ENCODE measurements around the gene ZNF622.
"Not testable (repeated sequence)": the region's sequence is repeated elsewhere in the genome, so short reads cannot be mapped to it uniquely, and the experiment has no call there.

ZNF622 gene

DNA sequence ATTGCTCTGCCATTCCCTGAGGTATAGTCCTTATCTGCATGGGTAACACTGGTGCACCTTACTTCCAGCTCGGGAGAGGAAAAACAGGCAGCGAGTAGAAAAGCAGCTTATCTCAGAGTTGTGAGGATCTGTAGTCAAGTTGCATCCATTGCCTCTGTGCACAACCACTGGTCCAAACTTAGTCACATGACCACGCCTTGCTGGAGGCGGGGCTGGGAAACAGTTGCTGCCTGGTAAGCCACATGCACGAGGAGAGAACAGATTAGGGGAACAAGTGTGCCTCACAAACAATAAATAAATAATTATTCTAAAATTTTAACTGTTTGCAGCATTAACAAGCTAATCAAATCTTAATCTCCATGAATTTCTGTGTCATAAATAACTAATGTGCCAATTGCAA, 18.6 kb downstream of the ZNF622 start:
- peaks cover 31 to 47% of the 10 kb centered on the region in 2 donors for H3K36me3 ChIP-seq (ENCODE audit: control insufficient read depth in 1 of 2, insufficient read depth in 2 of 2, low read length in 2 of 2)
- no peaks in the 10 kb centered on the region for H3K9me3 ChIP-seq (ENCODE audit: control insufficient read depth in 1 of 2, low read length in 2 of 2)
- H3K4me1 ChIP-seq (ENCODE audit: control insufficient read depth in 1 of 2, insufficient read depth in 2 of 2, low read length in 2 of 2) = no peaks in the 10 kb centered on the region
- no peak overlapping the region for H3K4me3 ChIP-seq (ENCODE audit: low read depth in 1 of 2, low read length in 2 of 2)
- no peaks in the 10 kb centered on the region for H3K27me3 ChIP-seq (ENCODE audit: control insufficient read depth in 1 of 2, insufficient read depth in 2 of 2, low read length in 2 of 2)
- no peak overlapping the region for H3K9ac ChIP-seq (ENCODE audit: low read depth in 1 of 2, low read length in 2 of 2)
- no peak overlapping the region for H3K27ac ChIP-seq (ENCODE audit: low read depth, low read length)

DNA sequence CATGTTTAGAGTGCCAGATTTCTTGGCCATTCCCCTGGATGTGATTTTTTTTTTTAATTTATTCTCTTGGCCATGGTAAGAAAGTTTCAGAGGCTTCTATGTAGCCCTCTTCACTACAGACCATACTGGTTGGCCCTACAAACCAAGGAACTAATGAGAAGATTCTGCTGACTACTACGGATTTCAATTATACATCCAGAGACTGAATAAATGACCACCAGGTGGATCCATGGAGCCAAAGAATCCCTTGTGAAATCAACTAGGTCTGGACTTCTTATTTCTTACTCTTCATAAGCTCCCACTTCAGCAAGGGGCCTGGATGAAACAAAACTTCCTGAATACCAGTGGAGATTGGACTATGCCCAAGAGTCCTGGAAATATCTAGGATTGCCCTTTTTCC, 27.6 kb downstream of the ZNF622 start:
- H3K9me3 ChIP-seq (ENCODE audit: control insufficient read depth in 1 of 2, low read length in 2 of 2) = no peaks in the 10 kb centered on the region
- H3K27me3 ChIP-seq (ENCODE audit: control insufficient read depth in 1 of 2, insufficient read depth in 2 of 2, low read length in 2 of 2) = no peaks in the 10 kb centered on the region
- H3K4me3 ChIP-seq (ENCODE audit: low read depth in 1 of 2, low read length in 2 of 2) = no peak overlapping the region
- no peaks in the 10 kb centered on the region for H3K36me3 ChIP-seq (ENCODE audit: control insufficient read depth in 1 of 2, insufficient read depth in 2 of 2, low read length in 2 of 2)
- H3K4me1 ChIP-seq (ENCODE audit: control insufficient read depth in 1 of 2, insufficient read depth in 2 of 2, low read length in 2 of 2) = no peaks in the 10 kb centered on the region
- no peak overlapping the region for H3K27ac ChIP-seq (ENCODE audit: low read depth, low read length)
- H3K9ac ChIP-seq (ENCODE audit: low read depth in 1 of 2, low read length in 2 of 2) = no peak overlapping the region

DNA sequence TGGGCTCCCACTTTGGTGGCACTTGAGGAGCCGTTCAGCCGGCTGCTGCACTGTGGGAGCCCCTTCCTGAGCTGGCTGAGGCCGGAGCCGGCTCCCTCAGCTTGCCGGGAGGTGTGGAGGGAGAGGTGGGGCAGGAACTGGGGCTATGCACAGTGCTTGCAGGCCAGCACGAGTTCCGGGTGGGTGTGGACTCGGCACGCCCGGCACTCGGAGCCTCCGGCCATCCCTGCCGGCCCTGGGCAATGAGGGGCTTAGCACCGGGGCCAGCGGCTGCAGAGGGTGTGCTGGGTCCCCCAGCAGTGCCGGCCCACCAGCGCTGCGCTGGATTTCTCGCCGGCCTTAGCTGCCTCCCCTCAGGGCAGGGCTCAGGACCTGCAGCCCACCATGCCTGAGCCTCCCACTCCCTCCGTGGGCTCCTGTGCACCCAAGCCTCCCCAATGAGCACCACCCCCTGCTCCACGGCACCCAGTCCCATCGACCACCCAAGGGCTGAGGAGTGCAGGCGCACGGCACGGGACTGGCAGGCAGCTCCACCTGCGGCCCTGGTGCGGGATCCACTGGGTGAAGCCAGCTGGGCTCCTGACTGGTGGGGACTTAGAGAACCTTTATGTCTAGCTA, 29.4 kb downstream of the ZNF622 start:
- not testable (repeated sequence) for H3K4me3 ChIP-seq (ENCODE audit: low read depth in 1 of 2, low read length in 2 of 2); H3K4me1 ChIP-seq (ENCODE audit: control insufficient read depth in 1 of 2, insufficient read depth in 2 of 2, low read length in 2 of 2); H3K27me3 ChIP-seq (ENCODE audit: control insufficient read depth in 1 of 2, insufficient read depth in 2 of 2, low read length in 2 of 2); H3K9ac ChIP-seq (ENCODE audit: low read depth in 1 of 2, low read length in 2 of 2); H3K27ac ChIP-seq (ENCODE audit: low read depth, low read length); H3K9me3 ChIP-seq (ENCODE audit: control insufficient read depth in 1 of 2, low read length in 2 of 2); H3K36me3 ChIP-seq (ENCODE audit: control insufficient read depth in 1 of 2, insufficient read depth in 2 of 2, low read length in 2 of 2)

DNA sequence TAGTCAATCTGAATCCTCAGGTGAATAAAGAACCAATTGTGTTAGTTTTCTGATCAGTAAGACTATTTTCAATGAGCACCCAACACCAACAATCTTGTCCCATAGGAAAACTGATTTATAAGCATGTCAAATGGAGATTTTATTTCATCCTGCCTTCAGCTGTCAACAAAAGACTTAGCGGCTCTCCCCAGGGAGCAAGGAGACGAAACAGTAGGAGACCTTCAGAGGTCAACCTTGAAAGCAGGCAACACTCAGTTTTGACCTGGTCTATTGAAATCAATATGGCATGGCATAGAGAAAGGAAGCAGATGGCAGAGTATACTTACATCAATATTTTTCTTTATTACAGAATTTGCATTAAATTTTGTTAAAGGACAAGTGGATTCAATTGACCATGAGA, 34.1 kb downstream of the ZNF622 start:
- no peaks in the 10 kb centered on the region for H3K4me1 ChIP-seq (ENCODE audit: control insufficient read depth in 1 of 2, insufficient read depth in 2 of 2, low read length in 2 of 2)
- no peak overlapping the region for H3K4me3 ChIP-seq (ENCODE audit: low read depth in 1 of 2, low read length in 2 of 2)
- no peaks in the 10 kb centered on the region for H3K27me3 ChIP-seq (ENCODE audit: control insufficient read depth in 1 of 2, insufficient read depth in 2 of 2, low read length in 2 of 2)
- no peaks in the 10 kb centered on the region for H3K9me3 ChIP-seq (ENCODE audit: control insufficient read depth in 1 of 2, low read length in 2 of 2)
- no peak overlapping the region for H3K27ac ChIP-seq (ENCODE audit: low read depth, low read length)
- H3K36me3 ChIP-seq (ENCODE audit: control insufficient read depth in 1 of 2, insufficient read depth in 2 of 2, low read length in 2 of 2) = no peaks in the 10 kb centered on the region
- no peak overlapping the region for H3K9ac ChIP-seq (ENCODE audit: low read depth in 1 of 2, low read length in 2 of 2)

GRCh38 chr5:16430349-16431089, 35.1 kb downstream of the ZNF622 start:
- no peaks in the 10 kb centered on the region for H3K36me3 ChIP-seq (ENCODE audit: control insufficient read depth in 1 of 2, insufficient read depth in 2 of 2, low read length in 2 of 2)
- no peaks in the 10 kb centered on the region for H3K9me3 ChIP-seq (ENCODE audit: control insufficient read depth in 1 of 2, low read length in 2 of 2)
- no peak overlapping the region for H3K4me3 ChIP-seq (ENCODE audit: low read depth in 1 of 2, low read length in 2 of 2)
- no peaks in the 10 kb centered on the region for H3K27me3 ChIP-seq (ENCODE audit: control insufficient read depth in 1 of 2, insufficient read depth in 2 of 2, low read length in 2 of 2)
- no peaks in the 10 kb centered on the region for H3K4me1 ChIP-seq (ENCODE audit: control insufficient read depth in 1 of 2, insufficient read depth in 2 of 2, low read length in 2 of 2)
- no peak overlapping the region for H3K27ac ChIP-seq (ENCODE audit: low read depth, low read length)
- no peak overlapping the region for H3K9ac ChIP-seq (ENCODE audit: low read depth in 1 of 2, low read length in 2 of 2)

DNA sequence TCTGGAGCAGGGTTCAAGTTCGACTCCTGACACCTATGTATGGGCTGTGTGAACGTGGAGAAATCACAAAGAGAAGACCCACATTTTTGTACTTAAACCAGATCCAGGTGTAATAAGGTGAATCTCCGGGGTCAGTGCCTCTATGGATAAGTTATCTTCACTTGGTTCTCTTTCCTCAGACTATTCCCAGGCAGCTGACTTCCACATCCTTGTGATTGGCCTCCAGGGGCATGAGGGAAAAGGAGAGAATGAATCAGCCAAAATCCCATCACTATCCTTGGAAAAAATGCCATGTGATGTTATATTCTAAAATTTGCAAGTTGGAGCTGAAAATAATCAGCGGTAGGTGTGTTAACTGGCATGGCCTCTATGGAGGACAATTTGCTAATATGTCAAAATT, 37.2 kb downstream of the ZNF622 start:
- Histone ChIP-seq H3K36me3 (ENCODE audit: control insufficient read depth in 1 of 2, insufficient read depth in 2 of 2, low read length in 2 of 2) (no peaks in the 10 kb centered on the region), H3K4me3 (ENCODE audit: low read depth in 1 of 2, low read length in 2 of 2) (no peak overlapping the region), H3K4me1 (ENCODE audit: control insufficient read depth in 1 of 2, insufficient read depth in 2 of 2, low read length in 2 of 2) (no peaks in the 10 kb centered on the region), H3K27ac (ENCODE audit: low read depth, low read length) (no peak overlapping the region), H3K27me3 (ENCODE audit: control insufficient read depth in 1 of 2, insufficient read depth in 2 of 2, low read length in 2 of 2) (no peaks in the 10 kb centered on the region), H3K9ac (ENCODE audit: low read depth in 1 of 2, low read length in 2 of 2) (no peak overlapping the region), H3K9me3 (ENCODE audit: control insufficient read depth in 1 of 2, low read length in 2 of 2) (no peaks in the 10 kb centered on the region)

GRCh38 chr5:16427587-16427986, 38.0 kb downstream of the ZNF622 start:
- Histone ChIP-seq H3K4me1 (ENCODE audit: control insufficient read depth in 1 of 2, insufficient read depth in 2 of 2, low read length in 2 of 2) (no peaks in the 10 kb centered on the region), H3K36me3 (ENCODE audit: control insufficient read depth in 1 of 2, insufficient read depth in 2 of 2, low read length in 2 of 2) (no peaks in the 10 kb centered on the region), H3K4me3 (ENCODE audit: low read depth in 1 of 2, low read length in 2 of 2) (no peak overlapping the region), H3K27me3 (ENCODE audit: control insufficient read depth in 1 of 2, insufficient read depth in 2 of 2, low read length in 2 of 2) (no peaks in the 10 kb centered on the region), H3K27ac (ENCODE audit: low read depth, low read length) (no peak overlapping the region), H3K9me3 (ENCODE audit: control insufficient read depth in 1 of 2, low read length in 2 of 2) (no peaks in the 10 kb centered on the region), H3K9ac (ENCODE audit: low read depth in 1 of 2, low read length in 2 of 2) (no peak overlapping the region)

DNA sequence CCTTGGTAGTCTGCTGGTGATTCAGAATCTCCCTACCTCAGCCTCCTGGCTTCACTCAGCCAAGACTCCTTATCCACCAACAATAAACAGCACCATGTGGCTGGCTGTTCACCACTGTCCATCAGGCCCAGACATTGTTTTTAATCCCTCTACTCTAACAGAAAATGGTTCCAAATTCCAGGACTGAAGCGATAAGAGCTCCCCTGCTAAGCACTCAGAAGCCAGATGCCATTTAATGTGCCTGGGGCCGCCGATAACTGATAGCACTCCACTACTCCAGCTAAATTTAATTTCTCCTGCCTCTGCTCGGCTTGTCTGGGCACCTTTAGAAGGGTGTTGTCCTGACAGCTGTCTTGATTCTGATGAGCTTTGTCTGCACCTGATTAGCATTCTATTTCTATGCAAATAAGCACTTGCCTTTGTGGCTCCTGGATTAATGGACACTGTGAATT, 47.1 kb downstream of the ZNF622 start:
- H3K36me3 ChIP-seq (ENCODE audit: control insufficient read depth in 1 of 2, insufficient read depth in 2 of 2, low read length in 2 of 2) = no peaks in the 10 kb centered on the region
- H3K27me3 ChIP-seq (ENCODE audit: control insufficient read depth in 1 of 2, insufficient read depth in 2 of 2, low read length in 2 of 2) = no peaks in the 10 kb centered on the region
- H3K4me3 ChIP-seq (ENCODE audit: low read depth in 1 of 2, low read length in 2 of 2) = no peak overlapping the region
- no peaks in the 10 kb centered on the region for H3K9me3 ChIP-seq (ENCODE audit: control insufficient read depth in 1 of 2, low read length in 2 of 2)
- H3K9ac ChIP-seq (ENCODE audit: low read depth in 1 of 2, low read length in 2 of 2) = no peak overlapping the region
- H3K4me1 ChIP-seq (ENCODE audit: control insufficient read depth in 1 of 2, insufficient read depth in 2 of 2, low read length in 2 of 2) = no peaks in the 10 kb centered on the region
- H3K27ac ChIP-seq (ENCODE audit: low read depth, low read length) = no peak overlapping the region

- Histone ChIP-seq H3K9me3 (ENCODE audit: control insufficient read depth in 1 of 2, low read length in 2 of 2) (no peaks in the 10 kb centered on the region), H3K4me1 (ENCODE audit: control insufficient read depth in 1 of 2, insufficient read depth in 2 of 2, low read length in 2 of 2) (no peaks in the 10 kb centered on the region), H3K27me3 (ENCODE audit: control insufficient read depth in 1 of 2, insufficient read depth in 2 of 2, low read length in 2 of 2) (no peaks in the 10 kb centered on the region), H3K4me3 (ENCODE audit: low read depth in 1 of 2, low read length in 2 of 2) (no peak overlapping the region), H3K36me3 (ENCODE audit: control insufficient read depth in 1 of 2, insufficient read depth in 2 of 2, low read length in 2 of 2) (no peaks in the 10 kb centered on the region), H3K9ac (ENCODE audit: low read depth in 1 of 2, low read length in 2 of 2) (no peak overlapping the region), H3K27ac (ENCODE audit: low read depth, low read length) (no peak overlapping the region)
Measured at GRCh38 chr5:16417398-16418074, 48.1 kb downstream of the ZNF622 start.

DNA sequence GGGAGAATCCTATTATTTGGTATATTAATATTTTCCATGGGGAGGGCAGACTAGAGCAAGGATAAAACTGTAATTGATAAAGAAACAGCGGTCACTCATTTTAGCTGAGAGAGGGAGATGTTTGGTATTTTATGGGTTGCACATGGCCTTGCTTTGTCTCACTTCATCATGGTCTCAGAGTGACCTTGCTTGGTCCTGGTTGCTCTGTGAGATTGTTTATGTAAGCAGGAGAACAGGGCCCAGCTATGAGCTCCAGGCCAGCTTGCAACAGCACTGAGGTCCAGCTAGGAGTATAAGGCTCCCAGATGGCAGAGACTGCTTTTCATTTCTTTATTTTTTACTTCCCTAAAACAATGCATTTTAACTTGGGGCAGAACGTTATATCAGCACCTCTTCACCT, 50.7 kb downstream of the ZNF622 start:
- Histone ChIP-seq H3K4me1 (ENCODE audit: control insufficient read depth in 1 of 2, insufficient read depth in 2 of 2, low read length in 2 of 2) (peaks cover 0 to 4% of the 10 kb centered on the region in 2 donors), H3K36me3 (ENCODE audit: control insufficient read depth in 1 of 2, insufficient read depth in 2 of 2, low read length in 2 of 2) (no peaks in the 10 kb centered on the region), H3K9me3 (ENCODE audit: control insufficient read depth in 1 of 2, low read length in 2 of 2) (no peaks in the 10 kb centered on the region), H3K27me3 (ENCODE audit: control insufficient read depth in 1 of 2, insufficient read depth in 2 of 2, low read length in 2 of 2) (no peaks in the 10 kb centered on the region), H3K4me3 (ENCODE audit: low read depth in 1 of 2, low read length in 2 of 2) (no peak overlapping the region), H3K9ac (ENCODE audit: low read depth in 1 of 2, low read length in 2 of 2) (no peak overlapping the region), H3K27ac (ENCODE audit: low read depth, low read length) (no peak overlapping the region)

Measured in duodenal mucosa (tissue), 2 donors.